Kidney capillary endothelial cell (primary cell): Measurements from ENCODE around the gene LMLN.
"Not testable (repeated sequence)": the region's sequence is repeated elsewhere in the genome, so short reads cannot be mapped to it uniquely, and the experiment has no call there.

ENCODE experiments used
- DNase-seq: peaks from one replicate; pipeline ENCODE4 v3.0.0-alpha.2; 2018; ENCODE audit warnings: low spot score

LMLN gene

GRCh38 chr3:197957790-197958133 is 2.3 kb upstream of the LMLN start:
- no peak for DNase-seq

GRCh38 chr3:197958346-197958745 is 1.7 kb upstream of the LMLN start:
- no peak for DNase-seq

GRCh38 chr3:197958848-197959247 is 1.2 kb upstream of the LMLN start:
- not testable (repeated sequence) for DNase-seq

- DNase-seq, result no peak
Measured at GRCh38 chr3:197959500-197959890, 522 bp upstream of the LMLN start.

- no peak for DNase-seq
Measured at GRCh38 chr3:197960694-197961581, 921 bp downstream of the LMLN start.

- DNase-seq, result no peak
Measured at GRCh38 chr3:197961582-197961945, 1.5 kb downstream of the LMLN start.

GRCh38 chr3:197963019-197963637 is 3.1 kb downstream of the LMLN start:
- no peak for DNase-seq

GRCh38 chr3:197967337-197967989 is 7.4 kb downstream of the LMLN start:
- not testable (repeated sequence) for DNase-seq

- DNase-seq, result no peak
Measured at GRCh38 chr3:197970588-197970987, 10.6 kb downstream of the LMLN start.

GRCh38 chr3:197974016-197974415 is 14.0 kb downstream of the LMLN start:
- no peak for DNase-seq

GRCh38 chr3:197975311-197975710 is 15.3 kb downstream of the LMLN start:
- DNase-seq, result no peak

GRCh38 chr3:197983076-197983475 is 23.1 kb downstream of the LMLN start:
- no peak for DNase-seq

GRCh38 chr3:197989651-197990050 is 29.6 kb downstream of the LMLN start:
- DNase-seq, result no peak

GRCh38 chr3:197994736-197995135 is 34.7 kb downstream of the LMLN start:
- DNase-seq, result no peak

- DNase-seq, result no peak
Measured at GRCh38 chr3:197996855-197997254, 36.8 kb downstream of the LMLN start.

- no peak for DNase-seq
Measured at GRCh38 chr3:197997936-197998335, 37.9 kb downstream of the LMLN start.

GRCh38 chr3:198017090-198017489 is 57.1 kb downstream of the LMLN start:
- DNase-seq, result no peak

- no peak for DNase-seq
Measured at GRCh38 chr3:198018416-198018815, 58.4 kb downstream of the LMLN start.

- no peak for DNase-seq
Measured at GRCh38 chr3:198019115-198019514, 59.1 kb downstream of the LMLN start.

- no peak for DNase-seq
Measured at GRCh38 chr3:198021320-198021719, 61.3 kb downstream of the LMLN start.

GRCh38 chr3:198022604-198023003 is 62.6 kb downstream of the LMLN start:
- no peak for DNase-seq

GRCh38 chr3:198025644-198026043 is 65.6 kb downstream of the LMLN start:
- DNase-seq, result no peak

- DNase-seq, result no peak
Measured at GRCh38 chr3:198026620-198027019, 66.6 kb downstream of the LMLN start.
